HEK293 (cell line): ENCODE measurements around the gene CNRIP1.
A peak's percentile ranks its signal among the peaks of the same experiment; 100 is the strongest.

ENCODE experiments used
- GLI4 ChIP-seq: fragments of 450-650 bp; formaldehyde crosslinking; IDR thresholded peaks from 2 replicates; pipeline ENCODE4 v1.5.1; 2016; ENCODE audit warnings: missing biosample characterization, missing genetic modification characterization
- GLIS1 ChIP-seq: fragments of 450-650 bp; formaldehyde crosslinking; IDR thresholded peaks from 2 replicates; pipeline ENCODE4 v1.5.1; 2016; ENCODE audit warnings: missing biosample characterization, missing genetic modification characterization
- GLIS2 ChIP-seq: fragments of 450-650 bp; formaldehyde crosslinking; IDR thresholded peaks from 2 replicates; pipeline ENCODE4 v1.5.1; 2016; ENCODE audit warnings: missing biosample characterization, missing genetic modification characterization
- IKZF3 ChIP-seq: fragments of 450-650 bp; IDR thresholded peaks from 2 replicates; pipeline ENCODE4 v1.5.0; 2018; ENCODE audit warnings: missing biosample characterization, mild to moderate bottlenecking, missing genetic modification characterization, moderate library complexity
- KLF9 ChIP-seq: fragments of 450-650 bp; formaldehyde crosslinking; IDR thresholded peaks from 2 replicates; pipeline ENCODE4 v1.5.1; 2016; ENCODE audit warnings: missing biosample characterization, missing genetic modification characterization, low read depth
- MZF1 ChIP-seq: fragments of 450-650 bp; formaldehyde crosslinking; IDR thresholded peaks from 2 replicates; pipeline ENCODE4 v1.5.1; 2017; ENCODE audit warnings: missing biosample characterization, missing genetic modification characterization, borderline replicate concordance
- PRDM1 ChIP-seq: fragments of 450-650 bp; formaldehyde crosslinking; IDR thresholded peaks from 2 replicates; pipeline ENCODE4; 2016; ENCODE audit warnings: missing biosample characterization, missing genetic modification characterization
- REST ChIP-seq: fragments of 450-650 bp; formaldehyde crosslinking; IDR thresholded peaks from 2 replicates; pipeline ENCODE4 v1.5.1; 2016; ENCODE audit warnings: missing biosample characterization, missing genetic modification characterization
- ZBTB11 ChIP-seq: fragments of 450-650 bp; formaldehyde crosslinking; conservative IDR thresholded peaks from 2 replicates; pipeline ENCODE4 v1.5.1; 2016; ENCODE audit warnings: low read depth, missing biosample characterization, missing genetic modification characterization
- ZBTB26 ChIP-seq: fragments of 450-650 bp; formaldehyde crosslinking; optimal IDR thresholded peaks from 2 replicates; pipeline ENCODE3; 2016; ENCODE audit warnings: missing biosample characterization, mild to moderate bottlenecking, missing genetic modification characterization
- ZBTB48 ChIP-seq: fragments of 450-650 bp; formaldehyde crosslinking; IDR thresholded peaks from 2 replicates; pipeline ENCODE4 v1.5.1; 2016; ENCODE audit warnings: missing biosample characterization, missing genetic modification characterization
- ZBTB8A ChIP-seq: fragments of 450-650 bp; formaldehyde crosslinking; IDR thresholded peaks from 2 replicates; pipeline ENCODE4 v1.5.1; 2016; ENCODE audit warnings: missing biosample characterization, missing genetic modification characterization
- ZIC2 ChIP-seq: fragments of 450-650 bp; formaldehyde crosslinking; IDR thresholded peaks from 2 replicates; pipeline ENCODE4 v1.5.1; 2016; ENCODE audit warnings: missing biosample characterization, missing genetic modification characterization
- ZNF302 ChIP-seq: fragments of 450-650 bp; formaldehyde crosslinking; IDR thresholded peaks from 2 replicates; pipeline ENCODE4 v1.5.1; 2016; ENCODE audit warnings: missing biosample characterization, missing genetic modification characterization, low read depth
- ZNF335 ChIP-seq: fragments of 450-650 bp; formaldehyde crosslinking; conservative IDR thresholded peaks from 2 replicates; pipeline ENCODE4 v1.5.1; 2016; ENCODE audit warnings: missing biosample characterization, missing genetic modification characterization
- ZNF501 ChIP-seq: fragments of 450-650 bp; formaldehyde crosslinking; IDR thresholded peaks from 2 replicates; pipeline ENCODE4 v1.5.1; 2016; ENCODE audit warnings: missing biosample characterization, missing genetic modification characterization
- ZNF529 ChIP-seq: fragments of 450-650 bp; formaldehyde crosslinking; IDR thresholded peaks from 2 replicates; pipeline ENCODE4 v1.5.1; 2017; ENCODE audit warnings: missing genetic modification characterization, missing biosample characterization; ENCODE audit not compliant: insufficient replicate concordance
- ZNF558 ChIP-seq: fragments of 450-650 bp; formaldehyde crosslinking; IDR thresholded peaks from 2 replicates; pipeline ENCODE4 v1.5.1; 2016; ENCODE audit warnings: missing biosample characterization, missing genetic modification characterization
- ZNF624 ChIP-seq: fragments of 450-650 bp; formaldehyde crosslinking; IDR thresholded peaks from 2 replicates; pipeline ENCODE4 v1.5.1; 2017; ENCODE audit warnings: missing biosample characterization, missing genetic modification characterization
- ZNF76 ChIP-seq: fragments of 450-650 bp; formaldehyde crosslinking; IDR thresholded peaks from 2 replicates; pipeline ENCODE4; 2016; ENCODE audit warnings: low read depth, missing biosample characterization, missing genetic modification characterization, borderline replicate concordance
- TF ChIP-seq, protein P1 (sequence below): fragments of 450-650 bp; formaldehyde crosslinking; IDR thresholded peaks from 2 replicates; pipeline ENCODE4 v1.5.1; 2016; ENCODE audit warnings: missing biosample characterization, missing genetic modification characterization
- TF ChIP-seq, protein P2 (sequence below): fragments of 450-650 bp; formaldehyde crosslinking; IDR thresholded peaks from 2 replicates; pipeline ENCODE4 v1.5.1; 2017; ENCODE audit warnings: missing biosample characterization, missing genetic modification characterization
- TF ChIP-seq, protein P3 (sequence below): fragments of 450-650 bp; formaldehyde crosslinking; IDR thresholded peaks from 2 replicates; pipeline ENCODE4 v1.5.1; 2016; ENCODE audit warnings: missing biosample characterization, missing genetic modification characterization

Gene CNRIP1

DNA sequence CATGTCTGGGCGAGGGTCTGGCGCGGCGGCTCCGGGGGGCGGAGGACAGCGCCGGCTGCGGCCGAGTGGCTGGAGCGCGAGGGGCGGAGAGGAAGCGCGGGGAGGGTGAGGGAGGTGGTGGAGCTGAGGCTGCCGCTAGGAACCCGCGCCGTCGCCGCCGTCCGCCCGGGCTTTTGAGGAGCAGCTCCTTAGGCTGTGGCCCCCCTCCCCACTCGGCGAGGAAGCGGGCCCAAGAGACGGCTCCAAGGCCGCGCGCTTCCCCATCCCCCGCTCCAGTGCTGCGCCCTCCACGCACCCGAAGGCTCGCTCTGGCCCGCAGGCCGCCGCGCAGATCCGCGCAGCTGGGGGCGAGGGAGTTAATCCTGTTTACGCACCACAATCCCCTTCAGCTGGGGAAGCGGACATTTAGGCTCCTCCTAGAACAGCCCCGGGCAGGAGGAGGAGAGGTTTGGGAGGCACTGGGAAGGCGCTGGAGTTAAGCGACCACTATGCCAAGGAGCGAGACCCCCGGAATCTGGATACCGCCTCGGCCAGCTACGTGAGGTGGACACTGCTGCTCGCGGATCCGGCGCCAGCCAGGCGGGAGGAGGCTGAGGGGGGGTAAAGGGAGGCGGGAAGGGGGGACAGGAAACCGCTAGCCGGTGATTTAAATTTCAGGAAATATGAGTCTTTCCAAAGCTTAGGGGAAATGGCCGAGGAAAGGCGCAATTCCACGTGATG, at the start of gene CNRIP1 (continued):
- TF ChIP-seq ZBTB11 (tag by site-specific recombination) (0 out of 2 replicates have a peak, but pooled peaks have one; percentile 33), GLIS2 (peak; percentile 63), ZNF529 (tag by site-specific recombination) (no peak), PRDM1 (tag by site-specific recombination) (no peak), REST (tag by site-specific recombination) (0 out of 2 replicates have a peak, but pooled peaks have one; percentile 5), ZNF302 (tag by site-specific recombination) (no peak), ZBTB8A (tag by site-specific recombination) (peak; percentile 24; the same call in 1 of the 2 replicates), ZIC2 (tag by site-specific recombination) (peak; percentile 6; the same call in 1 of the 2 replicates), KLF9 (tag by site-specific recombination) (peak; percentile 7; the same call in 1 of the 2 replicates), GLIS1 (tag by site-specific recombination) (peak; percentile 85), ZBTB26 (tag by site-specific recombination) (peak; percentile 95), ZNF501 (tag by site-specific recombination) (0 out of 2 replicates have a peak, but pooled peaks have one; percentile 32), ZBTB48 (tag by site-specific recombination) (peak; percentile 44), ZNF76 (tag by site-specific recombination) (peak; percentile 57; the same call in 1 of the 2 replicates), ZNF624 (tag by site-specific recombination) (no peak), GLI4 (tag by site-specific recombination) (no peak), MZF1 (tag by site-specific recombination) (peak; percentile 99), ZNF558 (no peak), ZNF335 (peak; percentile 81), IKZF3 (tag by site-specific recombination) (0 out of 2 replicates have a peak, but pooled peaks have one; percentile 24)
- TF ChIP-seq, protein P1, sequence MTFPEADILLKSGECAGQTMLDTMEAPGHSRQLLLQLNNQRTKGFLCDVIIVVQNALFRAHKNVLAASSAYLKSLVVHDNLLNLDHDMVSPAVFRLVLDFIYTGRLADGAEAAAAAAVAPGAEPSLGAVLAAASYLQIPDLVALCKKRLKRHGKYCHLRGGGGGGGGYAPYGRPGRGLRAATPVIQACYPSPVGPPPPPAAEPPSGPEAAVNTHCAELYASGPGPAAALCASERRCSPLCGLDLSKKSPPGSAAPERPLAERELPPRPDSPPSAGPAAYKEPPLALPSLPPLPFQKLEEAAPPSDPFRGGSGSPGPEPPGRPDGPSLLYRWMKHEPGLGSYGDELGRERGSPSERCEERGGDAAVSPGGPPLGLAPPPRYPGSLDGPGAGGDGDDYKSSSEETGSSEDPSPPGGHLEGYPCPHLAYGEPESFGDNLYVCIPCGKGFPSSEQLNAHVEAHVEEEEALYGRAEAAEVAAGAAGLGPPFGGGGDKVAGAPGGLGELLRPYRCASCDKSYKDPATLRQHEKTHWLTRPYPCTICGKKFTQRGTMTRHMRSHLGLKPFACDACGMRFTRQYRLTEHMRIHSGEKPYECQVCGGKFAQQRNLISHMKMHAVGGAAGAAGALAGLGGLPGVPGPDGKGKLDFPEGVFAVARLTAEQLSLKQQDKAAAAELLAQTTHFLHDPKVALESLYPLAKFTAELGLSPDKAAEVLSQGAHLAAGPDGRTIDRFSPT, result 0 out of 2 replicates have a peak, but pooled peaks have one; percentile 40
- TF ChIP-seq, protein P2, sequence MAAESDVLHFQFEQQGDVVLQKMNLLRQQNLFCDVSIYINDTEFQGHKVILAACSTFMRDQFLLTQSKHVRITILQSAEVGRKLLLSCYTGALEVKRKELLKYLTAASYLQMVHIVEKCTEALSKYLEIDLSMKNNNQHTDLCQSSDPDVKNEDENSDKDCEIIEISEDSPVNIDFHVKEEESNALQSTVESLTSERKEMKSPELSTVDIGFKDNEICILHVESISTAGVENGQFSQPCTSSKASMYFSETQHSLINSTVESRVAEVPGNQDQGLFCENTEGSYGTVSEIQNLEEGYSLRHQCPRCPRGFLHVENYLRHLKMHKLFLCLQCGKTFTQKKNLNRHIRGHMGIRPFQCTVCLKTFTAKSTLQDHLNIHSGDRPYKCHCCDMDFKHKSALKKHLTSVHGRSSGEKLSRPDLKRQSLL (tag by site-specific recombination), result peak; percentile 11; the same call in 1 of the 2 replicates
- TF ChIP-seq, protein P3, sequence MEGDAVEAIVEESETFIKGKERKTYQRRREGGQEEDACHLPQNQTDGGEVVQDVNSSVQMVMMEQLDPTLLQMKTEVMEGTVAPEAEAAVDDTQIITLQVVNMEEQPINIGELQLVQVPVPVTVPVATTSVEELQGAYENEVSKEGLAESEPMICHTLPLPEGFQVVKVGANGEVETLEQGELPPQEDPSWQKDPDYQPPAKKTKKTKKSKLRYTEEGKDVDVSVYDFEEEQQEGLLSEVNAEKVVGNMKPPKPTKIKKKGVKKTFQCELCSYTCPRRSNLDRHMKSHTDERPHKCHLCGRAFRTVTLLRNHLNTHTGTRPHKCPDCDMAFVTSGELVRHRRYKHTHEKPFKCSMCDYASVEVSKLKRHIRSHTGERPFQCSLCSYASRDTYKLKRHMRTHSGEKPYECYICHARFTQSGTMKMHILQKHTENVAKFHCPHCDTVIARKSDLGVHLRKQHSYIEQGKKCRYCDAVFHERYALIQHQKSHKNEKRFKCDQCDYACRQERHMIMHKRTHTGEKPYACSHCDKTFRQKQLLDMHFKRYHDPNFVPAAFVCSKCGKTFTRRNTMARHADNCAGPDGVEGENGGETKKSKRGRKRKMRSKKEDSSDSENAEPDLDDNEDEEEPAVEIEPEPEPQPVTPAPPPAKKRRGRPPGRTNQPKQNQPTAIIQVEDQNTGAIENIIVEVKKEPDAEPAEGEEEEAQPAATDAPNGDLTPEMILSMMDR (tag by site-specific recombination), result peak; percentile 76; the same call in 1 of the 2 replicates
